GM12873 (cell line): ENCODE measurements around the gene B4GALT5.

Experiments used
- TF ChIP-seq, protein P1 (sequence below): IDR thresholded peaks from 2 replicates; pipeline ENCODE4 v1.5.1; 2012; ENCODE audit warnings: low read depth, mild to moderate bottlenecking, moderate library complexity, low read length, control low read depth; ENCODE audit not compliant: insufficient read depth; ENCODE audit errors: missing control alignments

B4GALT5 gene, protein sequence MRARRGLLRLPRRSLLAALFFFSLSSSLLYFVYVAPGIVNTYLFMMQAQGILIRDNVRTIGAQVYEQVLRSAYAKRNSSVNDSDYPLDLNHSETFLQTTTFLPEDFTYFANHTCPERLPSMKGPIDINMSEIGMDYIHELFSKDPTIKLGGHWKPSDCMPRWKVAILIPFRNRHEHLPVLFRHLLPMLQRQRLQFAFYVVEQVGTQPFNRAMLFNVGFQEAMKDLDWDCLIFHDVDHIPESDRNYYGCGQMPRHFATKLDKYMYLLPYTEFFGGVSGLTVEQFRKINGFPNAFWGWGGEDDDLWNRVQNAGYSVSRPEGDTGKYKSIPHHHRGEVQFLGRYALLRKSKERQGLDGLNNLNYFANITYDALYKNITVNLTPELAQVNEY

DNA sequence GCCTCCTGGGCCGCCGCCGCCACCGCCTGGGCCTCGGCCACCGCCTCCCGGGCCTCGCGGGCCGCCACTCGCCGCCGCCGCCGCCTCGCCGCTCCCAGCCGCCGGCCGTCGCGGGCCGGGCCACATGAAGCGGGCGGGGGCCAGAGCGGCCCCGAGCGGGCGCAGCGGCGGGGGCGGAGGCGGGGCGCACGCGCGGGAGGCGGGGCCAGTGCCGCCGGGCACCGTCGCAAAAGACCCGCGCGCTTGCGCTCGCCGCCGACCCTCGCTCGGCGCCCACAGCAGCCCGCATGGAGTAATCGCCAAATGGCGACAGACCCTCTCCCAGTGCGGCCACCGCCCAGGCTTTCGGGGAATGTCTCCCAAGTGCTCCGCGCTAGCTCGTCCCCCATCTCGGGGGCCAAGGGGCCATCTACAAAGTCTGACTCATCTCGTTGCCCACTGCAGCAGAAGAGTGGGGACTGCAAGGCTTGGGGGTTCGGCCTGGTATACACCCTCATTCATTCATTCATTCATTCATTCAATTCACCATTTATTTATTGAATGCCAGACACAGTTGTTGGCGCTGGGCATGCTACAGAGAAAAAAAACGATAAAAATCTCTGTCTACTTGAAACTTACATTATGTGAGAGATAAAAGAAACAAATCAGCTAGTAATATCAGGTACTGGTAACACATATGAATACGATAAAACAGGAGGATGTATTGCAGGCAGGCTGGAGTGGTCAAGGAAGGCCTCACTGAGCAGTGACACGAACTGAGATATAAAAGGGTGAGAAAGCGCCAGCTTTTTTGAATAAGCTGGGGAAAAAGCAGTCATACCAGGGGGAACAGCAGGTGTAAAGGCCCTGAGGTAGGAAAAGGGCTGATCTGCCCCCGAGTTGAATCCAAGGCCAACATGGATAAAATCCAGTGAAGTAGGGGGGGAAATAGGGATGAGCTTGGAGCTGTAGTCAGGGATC is at the start of gene B4GALT5:
TSS of gene B4GALT5 (minus strand) at position 126 of the 960 bp plus-strand sequence. CDS start 188 bp downstream, outside the sequence.
- TF ChIP-seq, protein P1, sequence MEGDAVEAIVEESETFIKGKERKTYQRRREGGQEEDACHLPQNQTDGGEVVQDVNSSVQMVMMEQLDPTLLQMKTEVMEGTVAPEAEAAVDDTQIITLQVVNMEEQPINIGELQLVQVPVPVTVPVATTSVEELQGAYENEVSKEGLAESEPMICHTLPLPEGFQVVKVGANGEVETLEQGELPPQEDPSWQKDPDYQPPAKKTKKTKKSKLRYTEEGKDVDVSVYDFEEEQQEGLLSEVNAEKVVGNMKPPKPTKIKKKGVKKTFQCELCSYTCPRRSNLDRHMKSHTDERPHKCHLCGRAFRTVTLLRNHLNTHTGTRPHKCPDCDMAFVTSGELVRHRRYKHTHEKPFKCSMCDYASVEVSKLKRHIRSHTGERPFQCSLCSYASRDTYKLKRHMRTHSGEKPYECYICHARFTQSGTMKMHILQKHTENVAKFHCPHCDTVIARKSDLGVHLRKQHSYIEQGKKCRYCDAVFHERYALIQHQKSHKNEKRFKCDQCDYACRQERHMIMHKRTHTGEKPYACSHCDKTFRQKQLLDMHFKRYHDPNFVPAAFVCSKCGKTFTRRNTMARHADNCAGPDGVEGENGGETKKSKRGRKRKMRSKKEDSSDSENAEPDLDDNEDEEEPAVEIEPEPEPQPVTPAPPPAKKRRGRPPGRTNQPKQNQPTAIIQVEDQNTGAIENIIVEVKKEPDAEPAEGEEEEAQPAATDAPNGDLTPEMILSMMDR = no peak

DNA sequence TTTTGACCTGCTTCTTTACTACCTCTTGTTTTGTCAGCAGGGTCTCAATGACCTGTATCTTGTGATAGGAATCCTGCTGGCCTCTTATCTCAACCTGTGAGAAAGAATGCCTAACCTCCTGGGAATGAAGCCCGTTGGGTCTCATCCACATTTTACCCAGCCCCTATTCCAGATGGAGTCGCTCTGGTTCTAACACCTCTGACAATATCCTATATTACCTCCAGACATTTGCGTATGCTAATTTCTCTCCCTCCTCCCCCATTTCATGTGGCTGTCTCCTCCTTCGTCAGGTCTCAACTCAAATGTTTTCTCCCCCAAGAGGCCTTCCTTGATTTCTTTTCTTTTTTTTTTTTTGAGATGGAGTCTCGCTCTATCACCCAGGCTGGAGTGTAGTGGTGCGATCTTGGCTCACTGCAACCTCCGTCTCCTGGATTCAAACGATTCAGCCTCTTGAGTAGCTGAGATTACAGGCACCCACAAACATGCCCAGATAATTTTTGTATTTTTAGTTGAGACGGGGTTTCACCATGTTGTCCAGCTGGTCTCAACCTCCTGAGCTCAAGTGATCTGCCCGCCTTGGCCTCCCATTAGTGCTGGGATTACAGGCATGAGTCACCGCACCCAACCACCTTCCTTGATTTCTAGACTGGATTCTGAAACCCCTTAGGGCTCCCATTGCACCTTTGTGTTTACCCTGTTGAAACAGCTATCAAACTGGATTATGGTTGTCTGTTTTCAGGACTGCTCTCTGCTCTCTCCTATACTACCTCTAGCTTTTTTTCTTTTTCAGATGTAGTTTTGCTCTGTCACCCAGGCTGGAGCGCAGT is 49.5 kb upstream of the B4GALT5 start:
- TF ChIP-seq, protein P1 = no peak

DNA sequence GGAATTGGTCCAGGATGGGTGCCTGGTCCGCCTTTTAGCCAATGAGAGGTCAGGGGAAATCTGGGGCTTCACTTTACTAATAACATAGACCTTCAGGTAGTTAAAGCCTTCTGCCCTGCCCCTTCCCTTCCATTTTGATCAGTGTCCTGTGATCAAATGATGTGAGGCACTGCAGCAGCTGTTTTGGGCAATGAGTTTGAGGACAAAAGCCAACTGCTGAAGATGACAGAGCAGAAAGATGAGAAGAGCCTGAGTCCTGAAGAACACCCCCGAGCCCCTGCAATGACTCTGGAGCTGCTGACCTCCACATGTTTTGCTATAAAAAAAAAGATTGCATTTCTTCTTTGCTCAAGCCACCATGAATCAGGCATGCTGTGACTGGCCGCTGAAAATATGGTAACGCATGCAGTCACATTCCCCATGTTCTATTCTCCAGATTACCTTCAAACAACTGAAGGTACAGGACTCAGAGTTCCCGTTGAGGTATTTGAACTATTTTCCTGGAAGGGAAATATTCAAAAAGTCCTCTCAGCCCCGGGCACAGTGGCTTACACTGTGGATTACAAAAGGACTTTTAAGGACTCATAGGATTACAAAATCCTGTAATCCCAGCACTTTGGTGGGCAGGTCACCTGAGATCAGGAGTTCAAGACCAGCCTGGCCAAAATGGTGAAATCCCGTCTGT is 45.7 kb upstream of the B4GALT5 start:
- TF ChIP-seq, protein P1 = no peak

DNA sequence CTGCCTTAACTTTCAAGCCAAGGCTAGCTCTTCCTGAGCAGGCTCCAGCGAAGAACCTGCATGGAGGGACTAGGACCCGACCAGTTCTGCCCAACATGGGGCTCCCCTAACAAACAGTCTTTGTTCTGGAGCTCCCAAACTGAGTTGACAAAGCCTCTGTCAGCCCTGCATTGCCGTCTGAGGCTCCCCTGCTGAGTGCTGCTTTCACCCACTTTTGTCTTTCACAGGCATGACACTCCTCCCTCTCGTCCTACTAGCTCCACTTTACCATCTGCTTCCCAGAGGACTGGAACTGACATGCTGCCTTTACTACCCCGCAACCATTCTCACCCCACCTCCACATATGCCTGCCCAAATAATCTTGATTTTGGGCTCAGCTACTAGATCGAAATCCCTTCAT is 45.1 kb upstream of the B4GALT5 start:
- TF ChIP-seq, protein P1 = no peak

DNA sequence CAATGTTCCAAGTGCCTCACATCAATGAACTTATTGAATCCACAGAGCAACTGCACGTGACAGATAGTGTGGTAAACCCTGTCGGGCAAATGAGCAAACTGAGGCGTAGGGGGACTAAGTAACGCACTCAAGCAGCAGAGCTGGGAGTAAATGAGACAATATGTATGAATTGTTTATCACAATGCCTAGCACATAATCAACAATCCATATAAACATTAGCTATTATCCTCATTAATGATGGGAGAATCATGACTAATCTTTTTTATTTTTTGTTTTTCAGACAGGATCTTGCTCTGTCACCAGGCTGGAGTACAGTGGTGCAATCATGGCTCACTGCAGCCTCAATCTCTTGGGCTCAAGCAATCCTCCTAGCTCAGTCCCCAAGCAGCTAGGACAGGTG is 43.9 kb upstream of the B4GALT5 start:
- TF ChIP-seq, protein P1 = no peak

DNA sequence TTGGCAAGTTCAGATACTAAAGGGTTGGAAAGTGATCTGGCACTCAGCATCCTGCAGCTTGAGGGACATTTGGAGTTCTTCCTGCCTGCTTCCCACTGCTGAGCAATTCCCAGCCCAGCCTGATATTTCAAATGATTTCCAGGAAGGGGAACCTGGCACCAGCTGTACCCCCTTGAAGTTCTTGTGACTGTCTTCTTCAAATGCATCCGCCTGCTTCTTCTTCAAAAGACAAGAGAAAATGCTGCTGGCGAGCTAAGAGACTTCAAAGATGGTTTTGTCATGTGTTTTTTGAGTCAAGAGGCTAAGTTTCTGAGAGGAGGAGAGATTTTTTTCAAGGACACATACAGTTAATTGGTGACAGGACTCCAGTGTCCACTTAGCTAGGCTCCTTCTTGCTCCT is 42.6 kb upstream of the B4GALT5 start:
- TF ChIP-seq, protein P1 = no peak
